Body of pancreas (tissue), 4 donors: ENCODE results near the gene CDC25B. TPM values are rescaled to one million over a fixed set of nuclear protein-coding genes. Genes with fewer than 3 reads are reported as not detected.
"Not testable (repeated sequence)": the region's sequence is repeated elsewhere in the genome, so short reads cannot be mapped to it uniquely, and the experiment has no call there.

Experiments used
- ATAC-seq: fragments of 150-250 bp; one replicate; pipeline ENCODE4 v1.9.1; 2016
- DNase-seq, 4 donors: peaks; one replicate each; pipeline ENCODE4 v3.0.0-alpha.2; 2019
- H3K27ac ChIP-seq, 4 donors: fragments of 200-600 bp; sonication (generic); 1 replicate in 3 of 4; 2 replicates in 1 of 4; pipeline versions ENCODE4 v1.5.1 to v1.6.1; 2016 to 2019; ENCODE audit warnings: mild to moderate bottlenecking in 1 of 4, mixed read lengths in 1 of 4, moderate library complexity in 1 of 4
- H3K27me3 ChIP-seq, 2 donors: fragments of 200-600 bp; sonication (generic); one replicate each; pipeline ENCODE4 v1.6.0; 2016; ENCODE audit warnings: mild to moderate bottlenecking in 1 of 2
- H3K36me3 ChIP-seq, 2 donors: fragments of 200-600 bp; sonication (generic); replicated peaks in 1 of 2; 2 replicates each; pipeline ENCODE4 v1.5.1; 2016; ENCODE audit warnings: low read depth in 2 of 2; ENCODE audit not compliant: insufficient read depth in 1 of 2
- H3K4me1 ChIP-seq: fragments of 200-600 bp; sonication (generic); one replicate; pipeline ENCODE4 v1.6.0; 2016
- H3K4me3 ChIP-seq, 2 donors: fragments of 200-600 bp; sonication (generic); 1 replicate in 1 of 2; 2 replicates in 1 of 2; pipeline ENCODE4 v1.5.1; 2016 to 2019
- H3K9me3 ChIP-seq, 3 donors: fragments of 200-600 bp; sonication (generic); 1 replicate in 2 of 3; 2 replicates in 1 of 3; pipeline ENCODE4 v1.5.1; 2016
- POLR2A ChIP-seq, 3 donors: fragments of 450-650 bp; IDR thresholded peaks; one replicate each; pipeline ENCODE4 v1.6.1; 2016; ENCODE audit warnings: antibody characterized with exemption in 3 of 3, mild to moderate bottlenecking in 2 of 3
- WGBS, 2 donors: methylation state at CpG; one replicate each; pipeline ENCODE4 v1.1.5; 2017; 5-methylcytosine and 5-hydroxymethylcytosine counted together
- intact Hi-C: fragments of 100-400 bp; cut with DNase I; formaldehyde crosslinking; loops from one replicate; pipeline ENCODE4 v1.15.1; 2023
- total RNA-seq, 2 donors: library from RNA; depleted of rRNA; stranded (reverse); fragments of >200 nt; gene quantifications; one replicate each; pipeline ENCODE4 v1.1.0, GENCODE V29; 2016
- TF ChIP-seq, protein P1 (sequence below), 7 experiments: fragments of 450-650 bp in 4 of 7; fragments of 200-600 bp in 3 of 7; sonication (generic) in 3 of 7; IDR thresholded peaks; one replicate each; pipeline ENCODE4 v1.5.1; 2016 to 2019; ENCODE audit warnings: antibody characterized with exemption in 7 of 7

CDC25B gene
- total RNA-seq, 2 donors from 2014 or later, result 8.8 to 22.7 TPM

DNA sequence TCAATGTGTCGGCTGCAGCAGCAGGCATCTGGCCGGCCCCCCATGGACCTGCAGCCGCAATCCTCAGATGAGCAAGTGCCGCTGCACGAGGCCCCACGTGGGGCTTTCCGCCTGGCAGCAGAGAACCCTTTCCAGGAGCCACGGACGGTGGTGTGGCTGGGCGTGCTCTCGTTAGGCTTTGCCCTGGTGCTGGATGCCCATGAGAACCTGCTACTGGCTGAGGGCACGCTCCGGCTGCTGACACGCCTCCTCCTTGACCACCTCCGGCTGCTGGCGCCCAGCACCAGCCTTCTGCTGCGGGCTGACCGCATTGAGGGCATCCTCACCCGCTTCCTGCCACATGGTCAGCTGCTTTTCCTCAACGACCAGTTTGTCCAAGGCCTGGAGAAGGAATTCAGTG, 27.8 kb downstream of the CDC25B start:
- no peak for DNase-seq

DNA sequence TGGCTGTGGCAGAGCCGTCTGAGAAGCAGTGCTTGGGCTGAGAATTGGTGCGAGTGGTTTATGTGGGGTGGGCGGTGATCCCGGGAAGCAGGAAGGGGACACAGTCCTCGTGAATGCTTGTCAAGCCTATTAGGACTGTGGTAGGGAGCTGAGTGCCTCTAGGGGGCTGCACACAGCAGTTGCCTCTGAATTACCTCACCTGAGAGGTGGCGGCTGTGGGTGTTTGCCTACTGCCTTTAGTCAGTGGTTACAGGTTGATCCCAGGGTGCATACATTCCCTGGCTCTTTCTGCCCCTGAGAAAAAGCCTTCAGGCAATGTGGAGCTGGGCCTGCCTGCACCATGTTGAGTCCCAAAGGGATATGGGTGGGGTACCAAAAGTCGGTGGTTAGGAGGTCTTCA, 29.4 kb downstream of the CDC25B start:
- intact Hi-C loops, result no loop called here
- peaks cover 9% of the 10 kb centered on the region for H3K4me1 ChIP-seq
- TF ChIP-seq POLR2A (IDR thresholded peaks at IDR 0.05), result no peak
- TF ChIP-seq, protein P1, sequence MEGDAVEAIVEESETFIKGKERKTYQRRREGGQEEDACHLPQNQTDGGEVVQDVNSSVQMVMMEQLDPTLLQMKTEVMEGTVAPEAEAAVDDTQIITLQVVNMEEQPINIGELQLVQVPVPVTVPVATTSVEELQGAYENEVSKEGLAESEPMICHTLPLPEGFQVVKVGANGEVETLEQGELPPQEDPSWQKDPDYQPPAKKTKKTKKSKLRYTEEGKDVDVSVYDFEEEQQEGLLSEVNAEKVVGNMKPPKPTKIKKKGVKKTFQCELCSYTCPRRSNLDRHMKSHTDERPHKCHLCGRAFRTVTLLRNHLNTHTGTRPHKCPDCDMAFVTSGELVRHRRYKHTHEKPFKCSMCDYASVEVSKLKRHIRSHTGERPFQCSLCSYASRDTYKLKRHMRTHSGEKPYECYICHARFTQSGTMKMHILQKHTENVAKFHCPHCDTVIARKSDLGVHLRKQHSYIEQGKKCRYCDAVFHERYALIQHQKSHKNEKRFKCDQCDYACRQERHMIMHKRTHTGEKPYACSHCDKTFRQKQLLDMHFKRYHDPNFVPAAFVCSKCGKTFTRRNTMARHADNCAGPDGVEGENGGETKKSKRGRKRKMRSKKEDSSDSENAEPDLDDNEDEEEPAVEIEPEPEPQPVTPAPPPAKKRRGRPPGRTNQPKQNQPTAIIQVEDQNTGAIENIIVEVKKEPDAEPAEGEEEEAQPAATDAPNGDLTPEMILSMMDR (IDR thresholded peaks at IDR 0.05), result no peak
- ATAC-seq (no peak), DNase-seq (no peak)
- H3K9me3 ChIP-seq, result no peaks in the 10 kb centered on the region
- no peak overlapping the region for H3K27ac ChIP-seq
- H3K36me3 ChIP-seq, result peaks cover 0 to 17% of the 10 kb centered on the region in 2 donors
- no peak overlapping the region for H3K4me3 ChIP-seq
- H3K27me3 ChIP-seq, result no peaks in the 10 kb centered on the region
- 70 to 87% methylated on average over 5 to 7 of the region's 7 CpGs for WGBS, 2 donors

More for the DNA sequence above, 27.8 kb downstream of the CDC25B start:
- H3K4me1 ChIP-seq, result peaks cover 21% of the 10 kb centered on the region
- WGBS, 2 donors, result 91 to 94% methylated on average over 14 to 20 of the region's 20 CpGs
- H3K36me3 ChIP-seq, result peaks cover 0 to 17% of the 10 kb centered on the region in 2 donors
- no peaks in the 10 kb centered on the region for H3K9me3 ChIP-seq
- H3K27ac ChIP-seq, result no peak overlapping the region
- H3K27me3 ChIP-seq, result no peaks in the 10 kb centered on the region
- TF ChIP-seq POLR2A (IDR thresholded peaks at IDR 0.05), result no peak
- TF ChIP-seq, protein P1 (IDR thresholded peaks at IDR 0.05), result no peak
- no peak for ATAC-seq
- intact Hi-C loops, result loop anchor here (5.0 kb wide), 1 partner anchor 37 kb away; the partner anchor contains the start of gene CENPB
- no peak overlapping the region for H3K4me3 ChIP-seq

DNA sequence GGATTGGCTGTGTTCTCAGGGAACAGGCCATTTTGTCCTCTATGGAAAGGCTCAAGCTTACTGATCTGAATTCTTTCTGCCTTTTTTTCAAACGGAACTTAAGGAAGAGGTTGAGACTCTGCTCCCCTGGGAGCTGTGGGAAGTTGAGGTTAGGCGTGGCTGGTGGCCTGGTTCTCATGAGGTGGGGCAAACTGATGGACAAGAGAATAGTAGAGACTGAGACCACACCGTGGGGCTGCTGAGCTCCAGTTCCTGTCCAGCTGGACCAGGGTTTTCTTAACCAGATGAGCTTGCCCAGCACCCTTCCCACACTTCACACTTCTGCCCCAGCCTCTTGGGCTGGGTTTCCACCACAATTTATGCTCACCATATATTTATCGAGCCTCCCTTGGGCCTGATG, 30.3 kb downstream of the CDC25B start:
- DNase-seq (no peak), ATAC-seq (no peak)
- TF ChIP-seq, protein P1 (IDR thresholded peaks at IDR 0.05), result no peak
- no peak for TF ChIP-seq POLR2A (IDR thresholded peaks at IDR 0.05)
- peaks cover 0 to 17% of the 10 kb centered on the region in 2 donors for H3K36me3 ChIP-seq
- H3K4me3 ChIP-seq, result no peak overlapping the region
- WGBS, 2 donors, result 71 to 78% methylated on average over 3 to 4 of the region's 4 CpGs
- no peak overlapping the region for H3K27ac ChIP-seq
- peaks cover 4% of the 10 kb centered on the region for H3K4me1 ChIP-seq
- intact Hi-C loops, result no loop called here
- no peaks in the 10 kb centered on the region for H3K9me3 ChIP-seq
- no peaks in the 10 kb centered on the region for H3K27me3 ChIP-seq

DNA sequence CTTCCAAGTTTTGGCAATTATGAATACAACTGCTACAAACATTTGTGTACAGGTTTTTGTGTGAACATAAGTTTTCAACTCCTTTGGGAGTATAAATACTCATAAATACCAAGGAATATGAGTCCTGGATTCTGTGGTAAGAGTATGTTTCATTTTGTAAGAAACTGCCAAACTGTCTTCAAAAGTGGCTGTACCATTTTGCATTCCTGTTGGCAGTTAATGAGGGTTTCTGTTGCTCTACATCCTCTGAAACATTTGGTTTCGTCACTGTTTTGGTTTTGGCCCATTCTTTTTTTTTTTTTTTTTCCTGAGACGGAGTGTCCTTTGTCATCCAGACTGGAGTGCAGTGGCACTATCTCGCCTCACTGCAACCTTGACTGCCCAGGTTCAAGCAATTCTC, 32.7 kb downstream of the CDC25B start:
- no peak for TF ChIP-seq POLR2A (IDR thresholded peaks at IDR 0.05)
- TF ChIP-seq, protein P1 (IDR thresholded peaks at IDR 0.05), result no peak
- H3K9me3 ChIP-seq, result no peaks in the 10 kb centered on the region
- intact Hi-C loops, result no loop called here
- H3K27me3 ChIP-seq, result no peaks in the 10 kb centered on the region
- 87 to 91% methylated on average over 3 of the region's 3 CpGs for WGBS, 2 donors
- no peak for ATAC-seq
- no peaks in the 10 kb centered on the region for H3K4me1 ChIP-seq
- no peak overlapping the region for H3K27ac ChIP-seq
- no peak overlapping the region for H3K4me3 ChIP-seq
- peaks cover 0 to 10% of the 10 kb centered on the region in 2 donors for H3K36me3 ChIP-seq
- DNase-seq, result no peak

DNA sequence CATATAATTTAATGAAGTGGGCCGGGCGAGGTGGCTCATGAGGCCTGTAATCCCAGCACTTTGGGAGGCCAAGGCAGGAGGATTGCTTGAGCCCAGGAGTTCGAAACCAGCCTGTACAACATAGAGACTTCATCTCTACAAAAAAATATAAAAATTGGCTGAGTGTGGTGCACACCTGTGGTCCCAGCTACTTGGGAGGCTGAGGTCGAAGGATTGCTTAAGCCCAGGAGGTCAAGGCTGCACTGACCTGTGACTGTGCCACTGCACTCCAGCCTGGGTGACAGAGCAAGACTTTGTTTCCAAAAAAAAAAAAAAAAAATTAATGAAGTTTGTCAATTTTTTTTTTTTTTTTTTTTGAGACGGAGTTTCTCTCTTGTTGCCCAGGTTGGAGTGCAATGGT, 33.8 kb downstream of the CDC25B start:
- ATAC-seq, DNase-seq, H3K27me3 ChIP-seq, H3K9me3 ChIP-seq, H3K27ac ChIP-seq, H3K36me3 ChIP-seq, H3K4me3 ChIP-seq, H3K4me1 ChIP-seq, intact Hi-C loops: not testable (repeated sequence)
- 97 to 100% methylated on average over 5 of the region's 5 CpGs for WGBS, 2 donors
